GM19025 (cell line): ENCODE measurements around the gene ZSWIM6.

ENCODE experiments used
- ATAC-seq: cut with Tn5 transposase; IDR thresholded peaks from one replicate; pipeline ENCODE4 v1.9.1; 2021; ENCODE audit warnings: mild to moderate bottlenecking, low read depth, moderate library complexity; ENCODE audit not compliant: unreplicated experiment

ZSWIM6 gene

GRCh38 chr5:61431923-61432620, 100.0 kb downstream of the ZSWIM6 start:
- ATAC-seq, result no peak

- ATAC-seq, result no peak
Observed at GRCh38 chr5:61435368-61435767, 103.3 kb downstream of the ZSWIM6 start.

- no peak for ATAC-seq
Observed at GRCh38 chr5:61438298-61438970, 106.4 kb downstream of the ZSWIM6 start.

- ATAC-seq, result no peak
Observed at GRCh38 chr5:61440086-61440485, 108.0 kb downstream of the ZSWIM6 start.

GRCh38 chr5:61440596-61440995, 108.5 kb downstream of the ZSWIM6 start:
- ATAC-seq, result no peak

GRCh38 chr5:61441742-61442141, 109.7 kb downstream of the ZSWIM6 start:
- ATAC-seq, result no peak

- ATAC-seq, result no peak
Observed at GRCh38 chr5:61447780-61448495, 115.9 kb downstream of the ZSWIM6 start.

GRCh38 chr5:61449804-61450492, 117.9 kb downstream of the ZSWIM6 start:
- ATAC-seq, result no peak

GRCh38 chr5:61450493-61451279, 118.6 kb downstream of the ZSWIM6 start:
- no peak for ATAC-seq

- ATAC-seq, result no peak
Observed at GRCh38 chr5:61455179-61456006, 123.3 kb downstream of the ZSWIM6 start.

GRCh38 chr5:61460471-61460870, 128.4 kb downstream of the ZSWIM6 start:
- ATAC-seq, result no peak

- no peak for ATAC-seq
Observed at GRCh38 chr5:61461417-61461816, 129.4 kb downstream of the ZSWIM6 start.

GRCh38 chr5:61461926-61462325, 129.9 kb downstream of the ZSWIM6 start:
- ATAC-seq, result no peak

GRCh38 chr5:61463596-61463995, 131.5 kb downstream of the ZSWIM6 start:
- ATAC-seq, result no peak

GRCh38 chr5:61464512-61464911, 132.5 kb downstream of the ZSWIM6 start:
- ATAC-seq, result no peak

- ATAC-seq, result no peak
Observed at GRCh38 chr5:61465066-61465465, 133.0 kb downstream of the ZSWIM6 start.

- ATAC-seq, result no peak
Observed at GRCh38 chr5:61465496-61465895, 133.4 kb downstream of the ZSWIM6 start.

GRCh38 chr5:61466017-61466416, 134.0 kb downstream of the ZSWIM6 start:
- no peak for ATAC-seq

GRCh38 chr5:61467766-61468482, 135.9 kb downstream of the ZSWIM6 start:
- ATAC-seq, result no peak
